ENCODE measurements around the gene SYTL5.
"Not testable (repeated sequence)": the region's sequence is repeated elsewhere in the genome, so short reads cannot be mapped to it uniquely, and the experiment has no call there.

Gene SYTL5

GRCh38 chrX:38006291-38006690, at the start of gene SYTL5:
Gene SYTL5, plus strand, starts transcription at chrX:38006553. Its CDS starts 27,337 bp downstream, at chrX:38033890.
- Histone ChIP-seq H3K36me3 (no peaks in the 10 kb centered on the region), H3K9ac (no peak within 1 kb of the TSS), H3K27ac (no peak within 1 kb of the TSS), H3K4me2 (no peak within 1 kb of the TSS), H3K27me3 (no peaks in the 10 kb centered on the region), H3K4me3 (no peak within 1 kb of the TSS), H3K9me3 (peaks cover 10% of the 10 kb centered on the region; the same call in 1 of the 2 replicates), H4K20me1 (no peaks in the 10 kb centered on the region), H3K4me1 (no peaks in the 10 kb centered on the region)
- no peak for TF ChIP-seq Cebpa-rat (IDR thresholded peaks at IDR 0.05)

- H3K4me1 ChIP-seq, result no peaks in the 10 kb centered on the region
- H3K27ac ChIP-seq, result no peak overlapping the region
- no peak overlapping the region for H3K9ac ChIP-seq
- no peaks in the 10 kb centered on the region for H3K9me3 ChIP-seq
- no peak overlapping the region for H3K4me2 ChIP-seq
- H3K27me3 ChIP-seq, result no peaks in the 10 kb centered on the region
- no peak for TF ChIP-seq Cebpa-rat (IDR thresholded peaks at IDR 0.05)
- no peaks in the 10 kb centered on the region for H3K36me3 ChIP-seq
- H4K20me1 ChIP-seq, result no peaks in the 10 kb centered on the region
- H3K4me3 ChIP-seq, result no peak overlapping the region
Measured at GRCh38 chrX:37958525-37959211, 47.7 kb upstream of the SYTL5 start.

GRCh38 chrX:37959212-37960021, 46.9 kb upstream of the SYTL5 start:
- H3K27ac ChIP-seq, result no peak overlapping the region
- TF ChIP-seq Cebpa-rat (IDR thresholded peaks at IDR 0.05), result no peak
- H3K4me2 ChIP-seq, result no peak overlapping the region

GRCh38 chrX:37961118-37961517, 45.2 kb upstream of the SYTL5 start:
- Histone ChIP-seq H3K27ac (no peak overlapping the region), H3K4me1 (no peaks in the 10 kb centered on the region), H3K36me3 (no peaks in the 10 kb centered on the region), H3K4me2 (no peak overlapping the region), H3K27me3 (no peaks in the 10 kb centered on the region), H3K9me3 (no peaks in the 10 kb centered on the region), H3K4me3 (no peak overlapping the region), H3K9ac (no peak overlapping the region), H4K20me1 (no peaks in the 10 kb centered on the region)
- TF ChIP-seq Cebpa-rat (IDR thresholded peaks at IDR 0.05), result no peak

More at GRCh38 chrX:37959212-37960021, 46.9 kb upstream of the SYTL5 start:
- no peak overlapping the region for H3K9ac ChIP-seq
- H3K4me3 ChIP-seq, result no peak overlapping the region
- no peaks in the 10 kb centered on the region for H3K4me1 ChIP-seq
- H4K20me1 ChIP-seq, result no peaks in the 10 kb centered on the region
- H3K27me3 ChIP-seq, result no peaks in the 10 kb centered on the region
- H3K36me3 ChIP-seq, result no peaks in the 10 kb centered on the region
- no peaks in the 10 kb centered on the region for H3K9me3 ChIP-seq

GRCh38 chrX:37967714-37968113, 38.6 kb upstream of the SYTL5 start:
- no peaks in the 10 kb centered on the region for H3K27me3 ChIP-seq
- no peaks in the 10 kb centered on the region for H3K4me1 ChIP-seq

GRCh38 chrX:37975421-37975820, 30.9 kb upstream of the SYTL5 start:
- H4K20me1 ChIP-seq, result no peaks in the 10 kb centered on the region
- H3K4me2 ChIP-seq, result no peak overlapping the region
- TF ChIP-seq Cebpa-rat (IDR thresholded peaks at IDR 0.05), result no peak
- no peak overlapping the region for H3K4me3 ChIP-seq
- no peaks in the 10 kb centered on the region for H3K36me3 ChIP-seq
- no peak overlapping the region for H3K9ac ChIP-seq
- H3K27me3 ChIP-seq, result no peaks in the 10 kb centered on the region
- H3K9me3 ChIP-seq, result no peaks in the 10 kb centered on the region
- H3K27ac ChIP-seq, result no peak overlapping the region
- no peaks in the 10 kb centered on the region for H3K4me1 ChIP-seq

More at GRCh38 chrX:37967714-37968113, 38.6 kb upstream of the SYTL5 start:
- Histone ChIP-seq H3K4me3 (no peak overlapping the region), H4K20me1 (no peaks in the 10 kb centered on the region), H3K9me3 (no peaks in the 10 kb centered on the region), H3K36me3 (no peaks in the 10 kb centered on the region), H3K4me2 (no peak overlapping the region), H3K9ac (no peak overlapping the region), H3K27ac (no peak overlapping the region)
- no peak for TF ChIP-seq Cebpa-rat (IDR thresholded peaks at IDR 0.05)

- no peak overlapping the region for H3K4me3 ChIP-seq
- no peaks in the 10 kb centered on the region for H3K4me1 ChIP-seq
- no peaks in the 10 kb centered on the region for H4K20me1 ChIP-seq
- H3K4me2 ChIP-seq, result no peak overlapping the region
- H3K9me3 ChIP-seq, result no peaks in the 10 kb centered on the region
- no peak overlapping the region for H3K27ac ChIP-seq
- TF ChIP-seq Cebpa-rat (IDR thresholded peaks at IDR 0.05), result no peak
- H3K9ac ChIP-seq, result no peak overlapping the region
- no peaks in the 10 kb centered on the region for H3K36me3 ChIP-seq
- H3K27me3 ChIP-seq, result no peaks in the 10 kb centered on the region
Measured at GRCh38 chrX:37976153-37976552, 30.2 kb upstream of the SYTL5 start.

GRCh38 chrX:37984880-37985279, 21.5 kb upstream of the SYTL5 start:
- Histone ChIP-seq H3K27ac (no peak overlapping the region), H3K4me3 (no peak overlapping the region), H3K4me1 (no peaks in the 10 kb centered on the region), H3K36me3 (no peaks in the 10 kb centered on the region), H4K20me1 (no peaks in the 10 kb centered on the region), H3K4me2 (no peak overlapping the region), H3K9ac (no peak overlapping the region), H3K27me3 (no peaks in the 10 kb centered on the region), H3K9me3 (no peaks in the 10 kb centered on the region)
- TF ChIP-seq Cebpa-rat (IDR thresholded peaks at IDR 0.05), result no peak

- Histone ChIP-seq H3K4me3 (no peak overlapping the region), H3K9ac (no peak overlapping the region), H3K36me3 (no peaks in the 10 kb centered on the region), H3K27ac (no peak overlapping the region), H3K4me2 (no peak overlapping the region), H3K9me3 (no peaks in the 10 kb centered on the region), H4K20me1 (no peaks in the 10 kb centered on the region), H3K27me3 (no peaks in the 10 kb centered on the region), H3K4me1 (no peaks in the 10 kb centered on the region)
- TF ChIP-seq Cebpa-rat (IDR thresholded peaks at IDR 0.05), result no peak
Measured at GRCh38 chrX:37986893-37987292, 19.5 kb upstream of the SYTL5 start.

- Histone ChIP-seq H3K4me3 (no peak overlapping the region), H4K20me1 (no peaks in the 10 kb centered on the region), H3K9ac (no peak overlapping the region), H3K27me3 (no peaks in the 10 kb centered on the region), H3K4me2 (no peak overlapping the region), H3K27ac (no peak overlapping the region), H3K9me3 (no peaks in the 10 kb centered on the region), H3K36me3 (no peaks in the 10 kb centered on the region), H3K4me1 (no peaks in the 10 kb centered on the region)
- no peak for TF ChIP-seq Cebpa-rat (IDR thresholded peaks at IDR 0.05)
Measured at GRCh38 chrX:37989304-37989703, 17.0 kb upstream of the SYTL5 start.

GRCh38 chrX:37991303-37991702, 15.1 kb upstream of the SYTL5 start:
- H3K4me2 ChIP-seq, H3K27me3 ChIP-seq, H3K36me3 ChIP-seq, H3K9ac ChIP-seq, H3K27ac ChIP-seq, H4K20me1 ChIP-seq, H3K9me3 ChIP-seq, H3K4me1 ChIP-seq, H3K4me3 ChIP-seq: not testable (repeated sequence)
